GM23338 (cell line): ENCODE data around the gene UBXN4. TPM values are rescaled to one million over a fixed set of nuclear protein-coding genes. Genes with fewer than 3 reads are reported as not detected.

Source experiments
- ATAC-seq: fragments of 200-7000 bp; cut with Tn5 transposase; 3 replicates; pipeline ENCODE4 v1.9.1; 2020
- DNase-seq: peaks from one replicate; pipeline ENCODE4 v3.0.0-alpha.2; 2015; ENCODE audit warnings: low spot score
- H2AFZ ChIP-seq: fragments of 200-600 bp; sonication (generic); 2 replicates; pipeline ENCODE4 v1.8.0; 2016; ENCODE audit warnings: antibody characterized with exemption, mild to moderate bottlenecking, moderate library complexity
- H3F3A ChIP-seq: fragments of 200-600 bp; sonication (generic); replicated peaks from 2 replicates; pipeline ENCODE4 v1.8.0; 2017; ENCODE audit warnings: antibody characterized with exemption, mixed run types, low read depth
- H3K27ac ChIP-seq: fragments of 200-600 bp; sonication (generic); 2 replicates; pipeline ENCODE4 v1.6.1; 2016; ENCODE audit warnings: low read depth
- H3K27me3 ChIP-seq: fragments of 200-600 bp; sonication (generic); 2 replicates; pipeline ENCODE4 v1.8.0; 2016; ENCODE audit warnings: mild to moderate bottlenecking, mixed run types, moderate library complexity; ENCODE audit not compliant: insufficient read depth
- H3K36me3 ChIP-seq: fragments of 200-600 bp; sonication (generic); 2 replicates; pipeline ENCODE4 v1.8.0; 2016; ENCODE audit warnings: mild to moderate bottlenecking; ENCODE audit not compliant: insufficient read depth
- H3K4me1 ChIP-seq: fragments of 200-600 bp; sonication (generic); 2 replicates; pipeline ENCODE4 v1.8.0; 2016; ENCODE audit warnings: mild to moderate bottlenecking, moderate library complexity; ENCODE audit not compliant: insufficient read depth
- H3K4me2 ChIP-seq: fragments of 200-600 bp; sonication (generic); 2 replicates; pipeline ENCODE4 v1.7.1; 2017; ENCODE audit warnings: mixed run types
- H3K4me3 ChIP-seq: fragments of 200-600 bp; sonication (generic); 2 replicates; pipeline ENCODE4 v1.6.1; 2016; ENCODE audit warnings: mixed run types
- H3K79me2 ChIP-seq: fragments of 200-600 bp; sonication (generic); replicated peaks from 2 replicates; pipeline ENCODE4 v1.8.0; 2017; ENCODE audit warnings: mild to moderate bottlenecking; ENCODE audit not compliant: insufficient read depth
- H3K9me2 ChIP-seq: fragments of 200-600 bp; sonication (generic); 2 replicates; pipeline ENCODE4 v1.8.0; 2017; ENCODE audit not compliant: insufficient read depth
- H4K20me1 ChIP-seq: fragments of 200-600 bp; sonication (generic); replicated peaks from 2 replicates; pipeline ENCODE4 v1.8.0; 2017; ENCODE audit warnings: mild to moderate bottlenecking; ENCODE audit not compliant: insufficient read depth
- H3K27ac Mint-ChIP-seq: 2 replicates; pipeline ENCODE4 v1.8.0; 2020; ENCODE audit warnings: inconsistent platforms, mild to moderate bottlenecking, moderate library complexity, mixed read lengths
- H3K27me3 Mint-ChIP-seq: 3 replicates; pipeline ENCODE4 v1.8.0; 2022; ENCODE audit warnings: low read depth, mild to moderate bottlenecking, moderate library complexity, mixed read lengths, inconsistent platforms; ENCODE audit not compliant: insufficient read depth, poor library complexity
- H3K36me3 Mint-ChIP-seq: 3 replicates; pipeline ENCODE4 v1.8.0; 2021; ENCODE audit warnings: low read depth, mild to moderate bottlenecking, inconsistent platforms, moderate library complexity, mixed read lengths
- H3K4me1 Mint-ChIP-seq: 3 replicates; pipeline ENCODE4 v1.8.0; 2020; ENCODE audit warnings: mild to moderate bottlenecking, inconsistent platforms, mixed read lengths
- H3K4me3 Mint-ChIP-seq: 3 replicates; pipeline ENCODE4 v1.8.0; 2021; ENCODE audit warnings: moderate library complexity, mild to moderate bottlenecking, inconsistent platforms, mixed read lengths
- H3K9me3 Mint-ChIP-seq: 3 replicates; pipeline ENCODE4 v1.8.0; 2020; ENCODE audit warnings: moderate library complexity, mild to moderate bottlenecking, inconsistent platforms, mixed read lengths
- STAT1 ChIP-seq: IDR thresholded peaks from one replicate; pipeline ENCODE4 v1.6.1; 2016; ENCODE audit warnings: antibody characterized with exemption; ENCODE audit not compliant: unreplicated experiment
- polyA plus RNA-seq: library from polyadenylated mRNA; unstranded; fragments of >200 nt; fragmentation: Nextera tagmentation; extraction: Ambion mirVana; gene quantifications from 2 replicates; pipeline ENCODE4 v1.2.1, GENCODE V29; 2016
- total RNA-seq: library from RNA; depleted of rRNA; stranded (reverse); fragments of >200 nt; shearing (Covaris generic); gene quantifications from 2 replicates; pipeline ENCODE4 v1.2.3, GENCODE V29; 2014
- TF ChIP-seq, protein P1 (sequence below): IDR thresholded peaks from one replicate; pipeline ENCODE4 v1.6.1; 2018; ENCODE audit warnings: antibody characterized with exemption; ENCODE audit not compliant: unreplicated experiment
- TF ChIP-seq, protein P2 (sequence below): fragments of 250-450 bp; sonication (Bioruptor Pico); IDR thresholded peaks from 2 replicates; pipeline ENCODE4 v1.5.0; 2020; ENCODE audit warnings: mild to moderate bottlenecking, moderate library complexity

The UBXN4 gene
- total and polyA plus RNA-seq, 2 experiments from 2014 or later, result 57.6 to 226 TPM

DNA sequence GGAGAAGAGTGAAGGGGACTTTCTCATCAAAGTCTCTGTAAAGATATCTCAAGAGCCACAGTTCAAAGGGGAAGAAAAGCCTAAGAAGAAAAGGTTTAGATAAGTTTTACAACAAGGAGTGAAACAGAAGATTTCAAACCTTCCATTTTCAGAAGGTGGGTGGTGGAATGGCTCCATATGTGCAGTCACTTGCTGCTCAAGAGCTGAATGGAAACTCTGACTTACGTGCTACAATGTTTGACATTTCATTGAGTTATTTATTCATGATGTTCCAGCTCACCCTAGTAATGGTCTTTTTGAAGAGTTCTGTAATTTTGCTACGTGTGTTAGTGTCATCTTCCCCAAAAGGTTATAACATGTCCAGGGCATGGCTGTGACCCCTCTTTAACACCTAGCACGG, 73.6 kb downstream of the UBXN4 start:
- no peak overlapping the region for H3K27ac ChIP-seq
- peaks cover 3% of the 10 kb centered on the region for H3K27me3 Mint-ChIP-seq
- DNase-seq, result no peak
- no peaks in the 10 kb centered on the region for H3K4me1 Mint-ChIP-seq
- no peak overlapping the region for H3K4me2 ChIP-seq
- peaks cover 5% of the 10 kb centered on the region; the same call in 2 of the 3 replicates for H3K9me3 Mint-ChIP-seq
- H4K20me1 ChIP-seq, result no peaks in the 10 kb centered on the region
- no peaks in the 10 kb centered on the region for H3K9me2 ChIP-seq
- H3K4me3 Mint-ChIP-seq, result no peak overlapping the region
- no peak for ATAC-seq
- no peaks in the 10 kb centered on the region for H3K36me3 ChIP-seq
- no peak overlapping the region for H2AFZ ChIP-seq
- TF ChIP-seq STAT1, result no peak
- TF ChIP-seq, protein P1, sequence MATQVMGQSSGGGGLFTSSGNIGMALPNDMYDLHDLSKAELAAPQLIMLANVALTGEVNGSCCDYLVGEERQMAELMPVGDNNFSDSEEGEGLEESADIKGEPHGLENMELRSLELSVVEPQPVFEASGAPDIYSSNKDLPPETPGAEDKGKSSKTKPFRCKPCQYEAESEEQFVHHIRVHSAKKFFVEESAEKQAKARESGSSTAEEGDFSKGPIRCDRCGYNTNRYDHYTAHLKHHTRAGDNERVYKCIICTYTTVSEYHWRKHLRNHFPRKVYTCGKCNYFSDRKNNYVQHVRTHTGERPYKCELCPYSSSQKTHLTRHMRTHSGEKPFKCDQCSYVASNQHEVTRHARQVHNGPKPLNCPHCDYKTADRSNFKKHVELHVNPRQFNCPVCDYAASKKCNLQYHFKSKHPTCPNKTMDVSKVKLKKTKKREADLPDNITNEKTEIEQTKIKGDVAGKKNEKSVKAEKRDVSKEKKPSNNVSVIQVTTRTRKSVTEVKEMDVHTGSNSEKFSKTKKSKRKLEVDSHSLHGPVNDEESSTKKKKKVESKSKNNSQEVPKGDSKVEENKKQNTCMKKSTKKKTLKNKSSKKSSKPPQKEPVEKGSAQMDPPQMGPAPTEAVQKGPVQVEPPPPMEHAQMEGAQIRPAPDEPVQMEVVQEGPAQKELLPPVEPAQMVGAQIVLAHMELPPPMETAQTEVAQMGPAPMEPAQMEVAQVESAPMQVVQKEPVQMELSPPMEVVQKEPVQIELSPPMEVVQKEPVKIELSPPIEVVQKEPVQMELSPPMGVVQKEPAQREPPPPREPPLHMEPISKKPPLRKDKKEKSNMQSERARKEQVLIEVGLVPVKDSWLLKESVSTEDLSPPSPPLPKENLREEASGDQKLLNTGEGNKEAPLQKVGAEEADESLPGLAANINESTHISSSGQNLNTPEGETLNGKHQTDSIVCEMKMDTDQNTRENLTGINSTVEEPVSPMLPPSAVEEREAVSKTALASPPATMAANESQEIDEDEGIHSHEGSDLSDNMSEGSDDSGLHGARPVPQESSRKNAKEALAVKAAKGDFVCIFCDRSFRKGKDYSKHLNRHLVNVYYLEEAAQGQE, result no peak
- TF ChIP-seq, protein P2, sequence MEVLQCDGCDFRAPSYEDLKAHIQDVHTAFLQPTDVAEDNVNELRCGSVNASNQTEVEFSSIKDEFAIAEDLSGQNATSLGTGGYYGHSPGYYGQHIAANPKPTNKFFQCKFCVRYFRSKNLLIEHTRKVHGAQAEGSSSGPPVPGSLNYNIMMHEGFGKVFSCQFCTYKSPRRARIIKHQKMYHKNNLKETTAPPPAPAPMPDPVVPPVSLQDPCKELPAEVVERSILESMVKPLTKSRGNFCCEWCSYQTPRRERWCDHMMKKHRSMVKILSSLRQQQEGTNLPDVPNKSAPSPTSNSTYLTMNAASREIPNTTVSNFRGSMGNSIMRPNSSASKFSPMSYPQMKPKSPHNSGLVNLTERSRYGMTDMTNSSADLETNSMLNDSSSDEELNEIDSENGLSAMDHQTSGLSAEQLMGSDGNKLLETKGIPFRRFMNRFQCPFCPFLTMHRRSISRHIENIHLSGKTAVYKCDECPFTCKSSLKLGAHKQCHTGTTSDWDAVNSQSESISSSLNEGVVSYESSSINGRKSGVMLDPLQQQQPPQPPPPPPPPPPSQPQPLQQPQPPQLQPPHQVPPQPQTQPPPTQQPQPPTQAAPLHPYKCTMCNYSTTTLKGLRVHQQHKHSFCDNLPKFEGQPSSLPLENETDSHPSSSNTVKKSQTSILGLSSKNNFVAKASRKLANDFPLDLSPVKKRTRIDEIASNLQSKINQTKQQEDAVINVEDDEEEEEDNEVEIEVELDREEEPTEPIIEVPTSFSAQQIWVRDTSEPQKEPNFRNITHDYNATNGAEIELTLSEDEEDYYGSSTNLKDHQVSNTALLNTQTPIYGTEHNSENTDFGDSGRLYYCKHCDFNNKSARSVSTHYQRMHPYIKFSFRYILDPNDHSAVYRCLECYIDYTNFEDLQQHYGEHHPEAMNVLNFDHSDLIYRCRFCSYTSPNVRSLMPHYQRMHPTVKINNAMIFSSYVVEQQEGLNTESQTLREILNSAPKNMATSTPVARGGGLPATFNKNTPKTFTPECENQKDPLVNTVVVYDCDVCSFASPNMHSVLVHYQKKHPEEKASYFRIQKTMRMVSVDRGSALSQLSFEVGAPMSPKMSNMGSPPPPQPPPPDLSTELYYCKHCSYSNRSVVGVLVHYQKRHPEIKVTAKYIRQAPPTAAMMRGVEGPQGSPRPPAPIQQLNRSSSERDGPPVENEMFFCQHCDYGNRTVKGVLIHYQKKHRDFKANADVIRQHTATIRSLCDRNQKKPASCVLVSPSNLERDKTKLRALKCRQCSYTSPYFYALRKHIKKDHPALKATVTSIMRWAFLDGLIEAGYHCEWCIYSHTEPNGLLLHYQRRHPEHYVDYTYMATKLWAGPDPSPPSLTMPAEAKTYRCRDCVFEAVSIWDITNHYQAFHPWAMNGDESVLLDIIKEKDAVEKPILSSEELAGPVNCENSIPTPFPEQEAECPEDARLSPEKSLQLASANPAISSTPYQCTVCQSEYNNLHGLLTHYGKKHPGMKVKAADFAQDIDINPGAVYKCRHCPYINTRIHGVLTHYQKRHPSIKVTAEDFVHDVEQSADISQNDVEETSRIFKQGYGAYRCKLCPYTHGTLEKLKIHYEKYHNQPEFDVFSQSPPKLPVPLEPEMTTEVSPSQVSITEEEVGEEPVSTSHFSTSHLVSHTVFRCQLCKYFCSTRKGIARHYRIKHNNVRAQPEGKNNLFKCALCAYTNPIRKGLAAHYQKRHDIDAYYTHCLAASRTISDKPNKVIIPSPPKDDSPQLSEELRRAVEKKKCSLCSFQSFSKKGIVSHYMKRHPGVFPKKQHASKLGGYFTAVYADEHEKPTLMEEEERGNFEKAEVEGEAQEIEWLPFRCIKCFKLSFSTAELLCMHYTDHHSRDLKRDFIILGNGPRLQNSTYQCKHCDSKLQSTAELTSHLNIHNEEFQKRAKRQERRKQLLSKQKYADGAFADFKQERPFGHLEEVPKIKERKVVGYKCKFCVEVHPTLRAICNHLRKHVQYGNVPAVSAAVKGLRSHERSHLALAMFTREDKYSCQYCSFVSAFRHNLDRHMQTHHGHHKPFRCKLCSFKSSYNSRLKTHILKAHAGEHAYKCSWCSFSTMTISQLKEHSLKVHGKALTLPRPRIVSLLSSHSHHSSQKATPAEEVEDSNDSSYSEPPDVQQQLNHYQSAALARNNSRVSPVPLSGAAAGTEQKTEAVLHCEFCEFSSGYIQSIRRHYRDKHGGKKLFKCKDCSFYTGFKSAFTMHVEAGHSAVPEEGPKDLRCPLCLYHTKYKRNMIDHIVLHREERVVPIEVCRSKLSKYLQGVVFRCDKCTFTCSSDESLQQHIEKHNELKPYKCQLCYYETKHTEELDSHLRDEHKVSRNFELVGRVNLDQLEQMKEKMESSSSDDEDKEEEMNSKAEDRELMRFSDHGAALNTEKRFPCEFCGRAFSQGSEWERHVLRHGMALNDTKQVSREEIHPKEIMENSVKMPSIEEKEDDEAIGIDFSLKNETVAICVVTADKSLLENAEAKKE (CRISPR knock-in tag), result no peak
- no peaks in the 10 kb centered on the region for H3K36me3 Mint-ChIP-seq
- no peak overlapping the region for H3K4me3 ChIP-seq
- no peaks in the 10 kb centered on the region for H3K27me3 ChIP-seq
- no peaks in the 10 kb centered on the region for H3F3A ChIP-seq
- no peaks in the 10 kb centered on the region for H3K79me2 ChIP-seq
- no peak overlapping the region for H3K27ac Mint-ChIP-seq
- H3K4me1 ChIP-seq, result no peaks in the 10 kb centered on the region
